ENCODE measurements around the gene RXRB.

RXRB gene

DNA sequence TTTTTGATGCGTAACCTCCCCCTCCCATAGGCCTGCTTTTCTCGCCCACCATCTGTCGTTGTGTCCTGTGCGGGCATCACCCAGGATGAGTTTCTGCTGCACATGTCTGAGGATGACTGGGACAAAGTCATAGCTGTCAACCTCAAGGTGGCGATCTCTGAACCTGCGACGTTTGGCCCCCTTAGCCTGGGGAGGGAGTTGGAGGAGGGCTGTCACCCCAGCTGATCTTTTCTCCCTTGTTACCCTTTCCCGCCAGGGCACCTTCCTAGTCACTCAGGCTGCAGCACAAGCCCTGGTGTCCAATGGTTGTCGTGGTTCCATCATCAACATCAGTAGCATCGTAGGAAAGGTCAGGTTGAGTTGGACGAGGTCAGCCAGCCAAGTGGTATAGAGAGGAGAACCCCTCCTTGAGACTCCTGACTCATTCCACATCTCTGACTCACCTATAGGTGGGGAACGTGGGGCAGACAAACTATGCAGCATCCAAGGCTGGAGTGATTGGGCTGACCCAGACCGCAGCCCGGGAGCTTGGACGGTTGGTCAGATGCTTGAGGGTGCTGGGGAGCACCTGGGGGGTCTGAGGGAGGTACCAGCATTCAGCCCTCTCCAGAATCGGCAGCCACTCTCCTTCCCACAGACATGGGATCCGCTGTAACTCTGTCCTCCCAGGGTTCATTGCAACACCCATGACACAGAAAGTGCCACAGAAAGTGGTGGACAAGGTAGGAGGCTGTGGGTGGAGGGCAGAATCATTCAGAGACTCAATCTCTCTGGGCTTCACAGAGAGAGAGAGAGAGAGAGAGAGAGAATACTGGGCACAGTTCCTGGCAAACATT, 4.9 kb upstream of the RXRB start (continued):
- TF ChIP-seq, protein P1, sequence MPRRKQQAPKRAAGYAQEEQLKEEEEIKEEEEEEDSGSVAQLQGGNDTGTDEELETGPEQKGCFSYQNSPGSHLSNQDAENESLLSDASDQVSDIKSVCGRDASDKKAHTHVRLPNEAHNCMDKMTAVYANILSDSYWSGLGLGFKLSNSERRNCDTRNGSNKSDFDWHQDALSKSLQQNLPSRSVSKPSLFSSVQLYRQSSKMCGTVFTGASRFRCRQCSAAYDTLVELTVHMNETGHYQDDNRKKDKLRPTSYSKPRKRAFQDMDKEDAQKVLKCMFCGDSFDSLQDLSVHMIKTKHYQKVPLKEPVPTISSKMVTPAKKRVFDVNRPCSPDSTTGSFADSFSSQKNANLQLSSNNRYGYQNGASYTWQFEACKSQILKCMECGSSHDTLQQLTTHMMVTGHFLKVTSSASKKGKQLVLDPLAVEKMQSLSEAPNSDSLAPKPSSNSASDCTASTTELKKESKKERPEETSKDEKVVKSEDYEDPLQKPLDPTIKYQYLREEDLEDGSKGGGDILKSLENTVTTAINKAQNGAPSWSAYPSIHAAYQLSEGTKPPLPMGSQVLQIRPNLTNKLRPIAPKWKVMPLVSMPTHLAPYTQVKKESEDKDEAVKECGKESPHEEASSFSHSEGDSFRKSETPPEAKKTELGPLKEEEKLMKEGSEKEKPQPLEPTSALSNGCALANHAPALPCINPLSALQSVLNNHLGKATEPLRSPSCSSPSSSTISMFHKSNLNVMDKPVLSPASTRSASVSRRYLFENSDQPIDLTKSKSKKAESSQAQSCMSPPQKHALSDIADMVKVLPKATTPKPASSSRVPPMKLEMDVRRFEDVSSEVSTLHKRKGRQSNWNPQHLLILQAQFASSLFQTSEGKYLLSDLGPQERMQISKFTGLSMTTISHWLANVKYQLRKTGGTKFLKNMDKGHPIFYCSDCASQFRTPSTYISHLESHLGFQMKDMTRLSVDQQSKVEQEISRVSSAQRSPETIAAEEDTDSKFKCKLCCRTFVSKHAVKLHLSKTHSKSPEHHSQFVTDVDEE (CRISPR knock-in tag; IDR thresholded peaks at IDR 0.05): no peak
- no peak for TF ChIP-seq ZNF565 (CRISPR knock-in tag; conservative IDR thresholded peaks at IDR 0.05; ENCODE audit: low read depth)
- no peak for TF ChIP-seq ZFP30 (CRISPR knock-in tag; IDR thresholded peaks at IDR 0.05)
- no peak for TF ChIP-seq TCF4 (CRISPR knock-in tag; IDR thresholded peaks at IDR 0.05; ENCODE audit: borderline replicate concordance)

DNA sequence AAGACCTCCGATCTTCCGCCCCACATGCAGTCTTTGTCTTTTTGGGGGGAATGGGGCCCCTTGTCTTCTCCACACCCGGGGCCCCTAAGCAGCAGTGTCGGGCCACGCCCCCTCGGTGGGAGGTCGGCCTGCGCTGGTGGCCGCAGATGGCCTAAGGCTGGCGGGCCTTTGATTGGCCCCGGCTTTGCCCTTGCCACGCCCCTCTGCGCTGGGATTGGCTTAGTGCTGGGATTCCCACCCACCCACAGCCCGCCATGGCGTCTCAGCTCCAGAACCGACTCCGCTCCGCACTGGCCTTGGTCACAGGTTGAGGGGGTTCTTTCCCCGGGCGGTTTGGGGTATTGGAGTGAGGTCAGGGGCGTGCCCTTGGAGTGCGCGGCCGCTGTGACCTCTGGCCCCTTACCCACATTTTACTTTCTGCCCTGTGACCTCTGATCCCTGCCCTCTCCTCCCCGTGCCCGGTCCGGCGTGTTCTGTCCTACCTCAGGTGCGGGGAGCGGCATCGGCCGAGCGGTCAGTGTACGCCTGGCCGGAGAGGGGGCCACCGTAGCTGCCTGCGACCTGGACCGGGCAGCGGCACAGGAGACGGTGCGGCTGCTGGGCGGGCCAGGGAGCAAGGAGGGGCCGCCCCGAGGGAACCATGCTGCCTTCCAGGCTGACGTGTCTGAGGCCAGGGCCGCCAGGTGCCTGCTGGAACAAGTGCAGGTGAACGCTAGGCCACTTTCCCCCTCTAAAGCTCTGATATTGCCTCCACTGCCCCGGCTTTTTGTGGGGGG, 4.1 kb upstream of the RXRB start, which contains the start of gene HSD17B8:
HSD17B8 (plus strand) TSS at position 241 of the 776 bp plus-strand sequence; CDS start at position 255, 14 bp downstream.
- peak; percentile 81 for ATAC-seq
- TF ChIP-seq, protein P2, sequence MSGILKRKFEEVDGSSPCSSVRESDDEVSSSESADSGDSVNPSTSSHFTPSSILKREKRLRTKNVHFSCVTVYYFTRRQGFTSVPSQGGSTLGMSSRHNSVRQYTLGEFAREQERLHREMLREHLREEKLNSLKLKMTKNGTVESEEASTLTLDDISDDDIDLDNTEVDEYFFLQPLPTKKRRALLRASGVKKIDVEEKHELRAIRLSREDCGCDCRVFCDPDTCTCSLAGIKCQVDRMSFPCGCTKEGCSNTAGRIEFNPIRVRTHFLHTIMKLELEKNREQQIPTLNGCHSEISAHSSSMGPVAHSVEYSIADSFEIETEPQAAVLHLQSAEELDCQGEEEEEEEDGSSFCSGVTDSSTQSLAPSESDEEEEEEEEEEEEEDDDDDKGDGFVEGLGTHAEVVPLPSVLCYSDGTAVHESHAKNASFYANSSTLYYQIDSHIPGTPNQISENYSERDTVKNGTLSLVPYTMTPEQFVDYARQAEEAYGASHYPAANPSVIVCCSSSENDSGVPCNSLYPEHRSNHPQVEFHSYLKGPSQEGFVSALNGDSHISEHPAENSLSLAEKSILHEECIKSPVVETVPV (CRISPR knock-in tag; IDR thresholded peaks at IDR 0.05): no peak
- no peak for TF ChIP-seq GLIS3 (CRISPR knock-in tag; IDR thresholded peaks at IDR 0.05)
- no peak for TF ChIP-seq TOX (CRISPR knock-in tag; IDR thresholded peaks at IDR 0.05; ENCODE audit: borderline replicate concordance)
- no peak for TF ChIP-seq ISL1 (CRISPR knock-in tag; IDR thresholded peaks at IDR 0.05)
- TF ChIP-seq OSR1 (CRISPR knock-in tag; IDR thresholded peaks at IDR 0.05): no peak
- TF ChIP-seq ZNF565 (CRISPR knock-in tag; conservative IDR thresholded peaks at IDR 0.05; ENCODE audit: low read depth): no peak
- TF ChIP-seq SNAI2 (CRISPR knock-in tag; IDR thresholded peaks at IDR 0.05): no peak
- TF ChIP-seq PPARA (CRISPR knock-in tag; IDR thresholded peaks at IDR 0.05; ENCODE audit: borderline replicate concordance): no peak
- TF ChIP-seq RARB (CRISPR knock-in tag; IDR thresholded peaks at IDR 0.05): no peak
- TF ChIP-seq ZNF70 (CRISPR knock-in tag; IDR thresholded peaks at IDR 0.05): no peak
- TF ChIP-seq, protein P3, sequence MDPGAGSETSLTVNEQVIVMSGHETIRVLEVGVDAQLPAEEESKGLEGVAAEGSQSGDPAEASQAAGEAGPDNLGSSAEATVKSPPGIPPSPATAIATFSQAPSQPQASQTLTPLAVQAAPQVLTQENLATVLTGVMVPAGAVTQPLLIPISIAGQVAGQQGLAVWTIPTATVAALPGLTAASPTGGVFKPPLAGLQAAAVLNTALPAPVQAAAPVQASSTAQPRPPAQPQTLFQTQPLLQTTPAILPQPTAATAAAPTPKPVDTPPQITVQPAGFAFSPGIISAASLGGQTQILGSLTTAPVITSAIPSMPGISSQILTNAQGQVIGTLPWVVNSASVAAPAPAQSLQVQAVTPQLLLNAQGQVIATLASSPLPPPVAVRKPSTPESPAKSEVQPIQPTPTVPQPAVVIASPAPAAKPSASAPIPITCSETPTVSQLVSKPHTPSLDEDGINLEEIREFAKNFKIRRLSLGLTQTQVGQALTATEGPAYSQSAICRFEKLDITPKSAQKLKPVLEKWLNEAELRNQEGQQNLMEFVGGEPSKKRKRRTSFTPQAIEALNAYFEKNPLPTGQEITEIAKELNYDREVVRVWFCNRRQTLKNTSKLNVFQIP (CRISPR knock-in tag; IDR thresholded peaks at IDR 0.05; ENCODE audit: borderline replicate concordance, low read depth): no peak
- no peak for TF ChIP-seq ZNF8 (CRISPR knock-in tag; IDR thresholded peaks at IDR 0.05)
- no peak for TF ChIP-seq ESRRG (CRISPR knock-in tag; IDR thresholded peaks at IDR 0.05)

DNA sequence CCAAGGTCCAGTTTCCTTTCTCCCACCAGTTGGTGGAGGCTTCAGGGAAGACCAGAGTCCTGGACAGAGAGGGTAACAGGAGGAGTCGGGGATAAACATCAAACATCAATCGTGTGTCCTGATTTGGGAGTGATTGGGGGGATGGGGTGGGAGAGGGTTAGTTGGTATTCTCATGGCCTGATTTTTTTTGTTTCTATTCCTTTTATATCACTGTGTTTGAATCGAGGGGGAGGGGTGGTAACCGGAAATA, 3.6 kb upstream of the RXRB start:
- TF ChIP-seq, protein P4, sequence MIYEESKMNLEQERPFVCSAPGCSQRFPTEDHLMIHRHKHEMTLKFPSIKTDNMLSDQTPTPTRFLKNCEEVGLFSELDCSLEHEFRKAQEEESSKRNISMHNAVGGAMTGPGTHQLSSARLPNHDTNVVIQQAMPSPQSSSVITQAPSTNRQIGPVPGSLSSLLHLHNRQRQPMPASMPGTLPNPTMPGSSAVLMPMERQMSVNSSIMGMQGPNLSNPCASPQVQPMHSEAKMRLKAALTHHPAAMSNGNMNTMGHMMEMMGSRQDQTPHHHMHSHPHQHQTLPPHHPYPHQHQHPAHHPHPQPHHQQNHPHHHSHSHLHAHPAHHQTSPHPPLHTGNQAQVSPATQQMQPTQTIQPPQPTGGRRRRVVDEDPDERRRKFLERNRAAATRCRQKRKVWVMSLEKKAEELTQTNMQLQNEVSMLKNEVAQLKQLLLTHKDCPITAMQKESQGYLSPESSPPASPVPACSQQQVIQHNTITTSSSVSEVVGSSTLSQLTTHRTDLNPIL (CRISPR knock-in tag; IDR thresholded peaks at IDR 0.05; ENCODE audit: low read depth): no peak
- no peak for ATAC-seq

DNA sequence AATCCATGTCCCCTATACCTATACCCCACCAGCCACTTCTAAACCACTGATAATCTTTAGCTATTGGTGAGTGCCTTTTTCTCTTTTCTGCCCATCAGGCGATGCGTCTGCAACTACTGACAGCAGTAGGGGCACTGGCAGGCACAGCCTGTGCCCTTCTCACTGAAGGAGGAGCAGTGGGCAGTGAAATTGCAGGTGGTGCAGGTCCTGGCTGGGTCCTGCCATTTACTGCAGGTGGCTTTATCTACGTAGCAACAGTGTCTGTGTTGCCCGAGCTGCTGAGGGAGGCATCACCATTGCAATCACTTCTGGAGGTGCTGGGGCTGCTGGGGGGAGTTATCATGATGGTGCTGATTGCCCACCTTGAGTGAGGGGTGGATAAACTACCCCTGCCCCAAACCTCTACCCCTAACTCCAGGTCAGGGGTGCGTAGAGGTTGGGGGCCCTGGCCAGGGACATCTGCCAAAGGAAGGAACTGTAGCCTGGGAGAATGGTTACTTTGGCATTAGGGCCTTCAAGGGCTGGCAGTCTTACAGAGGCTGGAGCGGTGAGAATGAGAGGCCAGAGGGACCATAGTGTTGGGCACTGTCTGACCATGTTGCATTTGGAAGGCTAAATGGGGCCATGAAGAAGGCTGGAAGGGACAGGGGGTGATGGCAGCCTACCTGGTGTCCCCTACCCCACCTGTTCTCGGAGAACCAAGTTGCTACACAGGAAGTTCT, 3.1 kb upstream of the RXRB start:
- no peak for ATAC-seq
- TF ChIP-seq ESRRG (CRISPR knock-in tag; IDR thresholded peaks at IDR 0.05) (no peak), ARNTL (CRISPR knock-in tag; IDR thresholded peaks at IDR 0.05; ENCODE audit: borderline replicate concordance, low read depth) (no peak), PPARA (CRISPR knock-in tag; IDR thresholded peaks at IDR 0.05; ENCODE audit: borderline replicate concordance) (no peak), SNAI2 (CRISPR knock-in tag; IDR thresholded peaks at IDR 0.05) (no peak), OSR1 (CRISPR knock-in tag; IDR thresholded peaks at IDR 0.05) (no peak), TCF4 (CRISPR knock-in tag; IDR thresholded peaks at IDR 0.05; ENCODE audit: borderline replicate concordance) (no peak), RARB (CRISPR knock-in tag; IDR thresholded peaks at IDR 0.05) (no peak)
- TF ChIP-seq, protein P2 (CRISPR knock-in tag; IDR thresholded peaks at IDR 0.05): no peak
- TF ChIP-seq, protein P1 (CRISPR knock-in tag; IDR thresholded peaks at IDR 0.05): no peak
- TF ChIP-seq, protein P3 (CRISPR knock-in tag; IDR thresholded peaks at IDR 0.05; ENCODE audit: borderline replicate concordance, low read depth): no peak

Measured in SK-N-SH treated with all-trans-retinoic acid at 6 μM for 48 hours (cell line).